Activated T-cell treated with anti-CD3 and anti-CD28 coated beads, Interleukin-2, amount 50 U/mL, for 24 hours (primary cell): Measurements from ENCODE around the gene CCDC112.
A peak's percentile ranks its signal among the peaks of the same experiment; 100 is the strongest.

ENCODE experiments used
- DNase-seq: peaks from one replicate; pipeline ENCODE4 v3.0.0-alpha.2; 2020
- H3K27ac Mint-ChIP-seq: 2 replicates; pipeline ENCODE4 v1.8.0; 2020; ENCODE audit warnings: mild to moderate bottlenecking, mixed read lengths
- H3K27me3 Mint-ChIP-seq: 2 replicates; pipeline ENCODE4 v1.8.0; 2020; ENCODE audit warnings: mixed read lengths
- H3K36me3 Mint-ChIP-seq: 2 replicates; pipeline ENCODE4 v1.8.0; 2020; ENCODE audit warnings: low read depth, mixed read lengths
- H3K4me1 Mint-ChIP-seq: 2 replicates; pipeline ENCODE4 v1.8.0; 2020; ENCODE audit warnings: low read depth, mixed read lengths
- H3K4me3 Mint-ChIP-seq: 2 replicates; pipeline ENCODE4 v1.8.0; 2020; ENCODE audit warnings: mild to moderate bottlenecking, moderate library complexity, mixed read lengths
- H3K9me3 Mint-ChIP-seq: 2 replicates; pipeline ENCODE4 v1.8.0; 2020; ENCODE audit warnings: mixed read lengths

CCDC112 gene

GRCh38 chr5:115298811-115299210 is 2.4 kb upstream of the CCDC112 start:
- Mint-ChIP-seq H3K4me3 (no peak overlapping the region), H3K27me3 (peaks cover 24% of the 10 kb centered on the region), H3K36me3 (no peaks in the 10 kb centered on the region), H3K9me3 (no peaks in the 10 kb centered on the region), H3K27ac (no peak overlapping the region), H3K4me1 (peaks cover 7% of the 10 kb centered on the region)
- no peak for DNase-seq

GRCh38 chr5:115297031-115297430 is 577 bp upstream of the CCDC112 start:
- no peaks in the 10 kb centered on the region for H3K36me3 Mint-ChIP-seq
- no peak for DNase-seq
- peaks cover 14% of the 10 kb centered on the region for H3K27me3 Mint-ChIP-seq
- H3K4me1 Mint-ChIP-seq: peaks cover 7% of the 10 kb centered on the region
- H3K4me3 Mint-ChIP-seq: peak overlapping the region; percentile 36
- H3K9me3 Mint-ChIP-seq: peaks cover under 1% of the 10 kb centered on the region
- no peak overlapping the region for H3K27ac Mint-ChIP-seq

GRCh38 chr5:115295777-115296123 is 704 bp downstream of the CCDC112 start:
- H3K9me3 Mint-ChIP-seq: peaks cover 8% of the 10 kb centered on the region
- no peak for DNase-seq
- H3K27me3 Mint-ChIP-seq: peaks cover 11% of the 10 kb centered on the region
- H3K36me3 Mint-ChIP-seq: no peaks in the 10 kb centered on the region
- peak overlapping the region; percentile 80 for H3K4me3 Mint-ChIP-seq
- no peak overlapping the region for H3K27ac Mint-ChIP-seq
- peaks cover 7% of the 10 kb centered on the region for H3K4me1 Mint-ChIP-seq

- Mint-ChIP-seq H3K4me3 (no peak overlapping the region), H3K27ac (no peak overlapping the region), H3K4me1 (peaks cover 8% of the 10 kb centered on the region), H3K36me3 (no peaks in the 10 kb centered on the region), H3K27me3 (peaks cover 3% of the 10 kb centered on the region), H3K9me3 (peaks cover 8% of the 10 kb centered on the region)
- no peak for DNase-seq
Observed at GRCh38 chr5:115291397-115291796, 5.1 kb downstream of the CCDC112 start.

- no peak for DNase-seq
- H3K4me1 Mint-ChIP-seq: peaks cover 8% of the 10 kb centered on the region
- H3K36me3 Mint-ChIP-seq: no peaks in the 10 kb centered on the region
- H3K27me3 Mint-ChIP-seq: no peaks in the 10 kb centered on the region
- peaks cover 8% of the 10 kb centered on the region for H3K9me3 Mint-ChIP-seq
- H3K27ac Mint-ChIP-seq: no peak overlapping the region
- H3K4me3 Mint-ChIP-seq: no peak overlapping the region
Observed at GRCh38 chr5:115289104-115289503, 7.3 kb downstream of the CCDC112 start.

- Mint-ChIP-seq H3K36me3 (no peaks in the 10 kb centered on the region), H3K27me3 (no peaks in the 10 kb centered on the region), H3K4me3 (no peak overlapping the region), H3K9me3 (no peaks in the 10 kb centered on the region), H3K27ac (no peak overlapping the region), H3K4me1 (peaks cover 8% of the 10 kb centered on the region)
- DNase-seq: no peak
Observed at GRCh38 chr5:115284021-115284420, 12.4 kb downstream of the CCDC112 start.

- Mint-ChIP-seq H3K27ac (no peak overlapping the region), H3K36me3 (no peaks in the 10 kb centered on the region), H3K4me3 (no peak overlapping the region), H3K9me3 (no peaks in the 10 kb centered on the region), H3K4me1 (peaks cover 6% of the 10 kb centered on the region), H3K27me3 (no peaks in the 10 kb centered on the region)
- DNase-seq: no peak
Observed at GRCh38 chr5:115282131-115282530, 14.3 kb downstream of the CCDC112 start.

GRCh38 chr5:115274584-115274983 is 21.9 kb downstream of the CCDC112 start:
- Mint-ChIP-seq H3K4me1 (no peaks in the 10 kb centered on the region), H3K9me3 (no peaks in the 10 kb centered on the region), H3K27me3 (no peaks in the 10 kb centered on the region), H3K36me3 (peaks cover 9% of the 10 kb centered on the region), H3K4me3 (no peak overlapping the region), H3K27ac (no peak overlapping the region)
- DNase-seq: no peak

GRCh38 chr5:115272297-115272958 is 24.0 kb downstream of the CCDC112 start:
- Mint-ChIP-seq H3K27ac (no peak overlapping the region), H3K27me3 (no peaks in the 10 kb centered on the region), H3K36me3 (peaks cover 9% of the 10 kb centered on the region), H3K4me3 (no peak overlapping the region), H3K4me1 (no peaks in the 10 kb centered on the region), H3K9me3 (no peaks in the 10 kb centered on the region)
- no peak for DNase-seq

- no peaks in the 10 kb centered on the region for H3K4me1 Mint-ChIP-seq
- DNase-seq: no peak
- no peaks in the 10 kb centered on the region for H3K9me3 Mint-ChIP-seq
- peaks cover 9% of the 10 kb centered on the region for H3K36me3 Mint-ChIP-seq
- H3K27me3 Mint-ChIP-seq: no peaks in the 10 kb centered on the region
- H3K4me3 Mint-ChIP-seq: no peak overlapping the region
- no peak overlapping the region for H3K27ac Mint-ChIP-seq
Observed at GRCh38 chr5:115271295-115272050, 25.0 kb downstream of the CCDC112 start.

GRCh38 chr5:115267617-115268016 is 28.8 kb downstream of the CCDC112 start:
- Mint-ChIP-seq H3K4me1 (peaks cover 8% of the 10 kb centered on the region), H3K36me3 (peaks cover 5% of the 10 kb centered on the region), H3K27me3 (no peaks in the 10 kb centered on the region), H3K4me3 (no peak overlapping the region), H3K27ac (no peak overlapping the region), H3K9me3 (no peaks in the 10 kb centered on the region)
- no peak for DNase-seq

- H3K27me3 Mint-ChIP-seq: no peaks in the 10 kb centered on the region
- H3K27ac Mint-ChIP-seq: no peak overlapping the region
- H3K4me1 Mint-ChIP-seq: peaks cover 24% of the 10 kb centered on the region
- DNase-seq: no peak
- H3K4me3 Mint-ChIP-seq: no peak overlapping the region
- no peaks in the 10 kb centered on the region for H3K9me3 Mint-ChIP-seq
- H3K36me3 Mint-ChIP-seq: peaks cover 15% of the 10 kb centered on the region
Observed at GRCh38 chr5:115265220-115265619, 31.2 kb downstream of the CCDC112 start.

- Mint-ChIP-seq H3K27me3 (no peaks in the 10 kb centered on the region), H3K9me3 (no peaks in the 10 kb centered on the region), H3K36me3 (peaks cover 15% of the 10 kb centered on the region), H3K4me1 (peaks cover 29% of the 10 kb centered on the region), H3K27ac (no peak overlapping the region), H3K4me3 (no peak overlapping the region)
- no peak for DNase-seq
Observed at GRCh38 chr5:115264786-115265185, 31.7 kb downstream of the CCDC112 start.

- no peak for DNase-seq
- Mint-ChIP-seq H3K27ac (peak overlapping the region; percentile 87), H3K36me3 (peaks cover 26% of the 10 kb centered on the region), H3K4me1 (peaks cover 45% of the 10 kb centered on the region), H3K27me3 (no peaks in the 10 kb centered on the region), H3K4me3 (peak overlapping the region; percentile 86), H3K9me3 (no peaks in the 10 kb centered on the region)
Observed at GRCh38 chr5:115263078-115263380, 33.4 kb downstream of the CCDC112 start.

GRCh38 chr5:115262321-115263077 is 34.0 kb downstream of the CCDC112 start, which contains the start of gene PGGT1B:
Gene PGGT1B (minus strand): TSS chr5:115262877. CDS start chr5:115262851, 26 bp downstream.
- H3K27ac Mint-ChIP-seq: peak within 1 kb of the TSS; percentile 87
- H3K4me3 Mint-ChIP-seq: peak within 1 kb of the TSS; percentile 86
- peaks cover 28% of the 10 kb centered on the region for H3K36me3 Mint-ChIP-seq
- H3K4me1 Mint-ChIP-seq: peaks cover 49% of the 10 kb centered on the region
- no peaks in the 10 kb centered on the region for H3K9me3 Mint-ChIP-seq
- no peaks in the 10 kb centered on the region for H3K27me3 Mint-ChIP-seq
- peak; percentile 86 for DNase-seq
